HuH-7.5 (cell line): ENCODE measurements around the gene RASGRP1.
A peak's percentile ranks its signal among the peaks of the same experiment; 100 is the strongest.
"Not testable (repeated sequence)": the region's sequence is repeated elsewhere in the genome, so short reads cannot be mapped to it uniquely, and the experiment has no call there.

Experiments used
- DNase-seq: peaks from one replicate; pipeline ENCODE4 v3.0.0; 2011; ENCODE audit warnings: low spot score

RASGRP1 gene

GRCh38 chr15:38564557-38565286 is at the start of gene RASGRP1:
Gene RASGRP1 (minus strand): TSS chr15:38564814. CDS start chr15:38564628, 186 bp downstream.
- DNase-seq, result peak; percentile 50

- DNase-seq, result no peak
Measured at GRCh38 chr15:38613085-38613484, 48.5 kb upstream of the RASGRP1 start.

DNA sequence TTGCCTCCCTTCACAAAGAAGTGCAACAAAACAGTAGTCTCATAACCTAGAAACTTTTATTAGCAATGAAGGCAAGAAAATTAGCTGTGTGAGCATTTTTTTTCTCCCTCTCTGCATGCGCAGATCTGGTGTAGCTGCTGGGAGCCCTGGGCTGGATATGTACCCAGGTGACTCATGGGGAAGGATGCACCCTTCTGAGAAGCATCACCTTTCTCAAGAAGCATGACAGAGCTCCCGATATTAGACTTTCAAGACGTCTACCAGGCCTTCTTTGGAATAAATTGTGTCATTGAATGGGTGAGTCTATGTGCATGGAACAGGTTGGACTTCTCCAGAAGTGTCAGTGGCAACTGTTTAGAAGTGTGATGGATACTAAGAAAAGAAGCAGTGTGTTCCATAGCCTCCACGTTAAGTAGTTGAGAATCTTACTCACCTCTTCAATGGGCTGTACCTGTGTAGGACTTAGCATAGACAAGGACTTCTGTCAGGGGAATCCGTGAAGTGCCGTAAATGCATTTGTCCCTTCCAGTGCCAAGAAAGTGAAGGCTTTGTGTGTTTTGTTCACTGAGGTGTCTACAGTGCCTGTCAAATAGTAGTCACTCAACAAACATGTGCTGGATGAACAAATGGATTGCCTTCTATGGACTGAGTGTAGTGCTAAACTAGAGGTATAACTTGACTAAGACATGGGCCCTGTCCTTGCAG is 47.7 kb upstream of the RASGRP1 start:
- DNase-seq, result no peak

GRCh38 chr15:38611228-38611627 is 46.6 kb upstream of the RASGRP1 start:
- no peak for DNase-seq

DNA sequence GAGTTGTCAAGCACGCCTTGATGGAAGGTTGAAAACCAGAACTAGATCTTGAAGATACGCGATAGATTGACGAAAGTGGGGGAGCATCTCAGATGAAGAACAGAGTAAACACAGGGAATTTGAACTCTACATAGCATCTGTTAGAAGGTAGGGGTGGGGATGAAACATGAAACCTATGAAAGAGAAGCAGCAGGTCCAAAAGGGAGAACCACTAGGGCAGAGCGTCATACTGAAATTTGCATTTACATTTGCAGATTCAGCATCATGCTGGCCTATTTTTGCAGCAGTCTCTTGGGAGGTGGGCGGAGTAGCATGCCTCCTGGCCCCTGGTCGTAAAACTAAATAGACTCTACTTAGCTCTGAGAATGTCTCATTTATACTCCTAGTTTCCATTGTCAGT is 46.1 kb upstream of the RASGRP1 start:
- no peak for DNase-seq

- DNase-seq, result no peak
Measured at GRCh38 chr15:38609097-38609738, 44.6 kb upstream of the RASGRP1 start.

GRCh38 chr15:38608682-38609081 is 44.1 kb upstream of the RASGRP1 start:
- DNase-seq, result no peak

DNA sequence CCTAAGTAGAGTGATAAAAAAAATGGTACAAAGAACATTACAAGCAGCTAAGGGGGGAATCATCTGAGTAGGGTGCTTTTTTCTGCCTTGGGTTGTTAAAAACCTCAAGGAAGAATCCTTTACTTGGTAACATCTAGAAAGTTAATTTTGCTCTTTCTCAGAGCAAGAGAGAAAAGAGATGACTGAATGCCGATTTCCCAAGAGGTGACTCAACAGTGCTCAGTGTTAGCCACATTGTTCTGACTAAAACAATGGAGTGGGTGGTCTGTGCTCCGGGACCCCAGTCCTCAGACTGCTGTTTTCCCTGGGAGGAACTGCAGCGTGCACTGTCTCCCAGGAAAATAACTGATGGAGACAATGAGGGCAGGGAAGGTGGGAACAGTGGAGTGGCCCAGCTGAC is 41.1 kb upstream of the RASGRP1 start:
- DNase-seq, result no peak

DNA sequence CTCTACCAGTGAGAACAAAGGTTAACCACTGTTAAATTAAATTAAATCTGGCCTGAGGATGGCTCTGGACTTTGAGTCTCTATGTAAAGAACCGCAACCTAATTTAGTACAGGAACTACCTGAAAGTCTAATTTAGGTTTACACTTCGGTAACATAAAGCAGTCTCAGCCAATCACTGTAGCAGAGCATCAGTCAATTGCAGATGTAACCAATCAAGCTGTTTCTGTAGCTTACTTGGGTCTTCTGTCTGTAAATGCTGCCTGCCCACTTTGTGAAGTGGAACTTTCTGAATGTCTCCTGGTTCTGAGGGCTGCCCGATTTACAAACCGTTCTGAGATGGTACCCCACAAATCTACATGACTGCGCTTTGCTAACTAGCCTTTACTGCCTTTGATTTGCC is 39.1 kb upstream of the RASGRP1 start:
- no peak for DNase-seq

DNA sequence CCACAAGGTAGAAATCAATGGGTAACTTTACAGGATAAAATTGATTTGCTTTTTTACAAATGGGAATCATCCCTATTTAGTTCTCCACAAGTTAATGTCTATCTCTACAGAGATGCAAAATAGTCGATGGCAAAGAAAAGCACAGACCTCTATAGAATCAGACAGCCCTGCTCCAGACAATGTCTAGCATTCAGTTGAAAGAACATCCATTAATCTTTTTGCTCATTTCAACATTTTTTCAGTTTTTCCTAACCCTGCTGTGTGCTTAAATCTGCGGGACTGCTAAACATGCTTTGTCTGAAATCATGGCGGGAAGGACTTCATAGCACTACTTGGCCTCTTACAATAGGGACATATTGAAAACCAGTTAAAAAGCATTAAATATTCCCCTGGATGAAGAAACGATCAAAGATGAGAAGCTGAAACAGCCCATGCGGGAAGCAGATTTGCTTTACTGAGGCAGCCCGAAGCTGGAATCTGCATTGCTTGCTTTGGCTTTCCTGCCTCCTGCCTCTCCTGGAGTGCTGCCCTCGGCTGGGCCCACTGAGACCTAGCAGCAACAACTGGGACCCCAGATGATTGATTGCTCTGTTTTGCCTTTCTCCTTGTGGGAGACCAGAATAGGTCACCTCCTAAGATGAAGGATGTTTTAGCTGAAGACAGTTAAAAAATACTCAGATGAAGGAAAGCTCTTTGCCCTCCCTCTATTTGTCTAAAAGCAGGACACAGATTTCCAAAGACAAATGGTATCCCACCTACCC is 38.5 kb upstream of the RASGRP1 start:
- DNase-seq, result no peak

- no peak for DNase-seq
Measured at GRCh38 chr15:38600236-38600635, 35.6 kb upstream of the RASGRP1 start.

- no peak for DNase-seq
Measured at GRCh38 chr15:38598749-38599148, 34.1 kb upstream of the RASGRP1 start.

DNA sequence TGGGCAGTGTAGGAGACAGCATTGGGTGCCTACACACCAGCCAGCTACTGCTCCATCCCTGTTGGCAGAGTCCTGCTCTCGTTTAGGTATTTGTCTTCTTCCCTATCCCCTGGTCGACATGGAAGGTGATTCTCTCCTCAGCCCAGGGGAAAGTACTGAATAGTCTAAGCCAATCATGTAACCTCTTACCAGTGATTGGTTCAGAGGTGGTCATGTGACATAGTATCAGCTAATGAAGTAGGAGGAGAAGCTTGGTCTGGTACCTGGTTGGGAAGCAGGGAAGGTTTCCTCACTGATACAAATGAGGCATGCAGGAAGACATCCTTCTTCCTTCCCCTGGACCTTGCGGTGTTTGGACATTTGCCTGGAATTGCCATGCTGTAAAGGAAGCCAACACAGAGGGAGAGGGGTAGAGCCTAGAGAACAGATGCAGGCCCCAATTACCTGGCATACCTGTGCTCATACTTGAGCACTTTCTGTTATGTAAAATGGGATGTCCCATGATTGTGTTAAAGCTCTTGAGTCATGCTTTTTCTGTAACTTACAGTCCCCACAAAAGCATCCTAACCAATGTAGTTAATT is 32.7 kb upstream of the RASGRP1 start:
- DNase-seq, result no peak

DNA sequence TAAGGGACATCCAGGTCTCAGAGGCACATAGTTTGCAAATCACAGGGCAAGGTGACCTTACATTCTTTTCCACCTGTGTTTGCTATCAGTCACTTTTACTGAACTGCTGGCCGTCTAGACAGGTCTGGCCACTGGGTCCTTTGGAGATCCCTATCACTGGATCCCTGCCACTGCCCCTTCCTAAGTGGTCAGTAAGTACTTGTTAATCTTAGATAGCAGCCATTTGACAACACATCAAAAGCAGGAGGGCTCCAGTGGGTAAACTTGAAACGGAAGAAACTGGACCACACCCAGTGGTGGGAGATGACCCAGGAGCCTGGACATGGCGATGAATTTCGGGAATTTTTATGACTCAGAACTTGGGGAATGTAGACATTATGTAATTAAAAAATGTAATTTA is 28.9 kb upstream of the RASGRP1 start:
- no peak for DNase-seq

DNA sequence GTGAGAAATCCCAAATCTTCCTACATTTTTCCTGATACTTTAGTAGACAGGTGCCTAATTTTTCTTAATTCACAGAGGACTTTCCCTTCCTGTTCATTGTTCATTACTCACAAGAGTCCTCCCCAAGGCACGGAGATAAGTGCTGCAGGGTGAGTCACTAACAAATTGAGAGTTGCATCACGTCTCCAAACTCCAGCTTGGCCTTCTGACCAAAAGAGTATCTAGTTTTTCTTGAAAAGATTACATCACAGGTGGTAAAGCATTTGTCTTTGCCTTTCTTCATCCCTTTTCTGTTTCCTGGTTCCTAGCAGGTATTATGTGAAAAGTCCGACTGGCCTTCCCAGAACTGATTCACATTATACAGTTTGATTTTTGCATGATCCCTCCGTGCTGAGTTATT is 24.9 kb upstream of the RASGRP1 start:
- DNase-seq, result no peak

- DNase-seq, result no peak
Measured at GRCh38 chr15:38588672-38589071, 24.1 kb upstream of the RASGRP1 start.

GRCh38 chr15:38587214-38587613 is 22.6 kb upstream of the RASGRP1 start:
- DNase-seq, result no peak

DNA sequence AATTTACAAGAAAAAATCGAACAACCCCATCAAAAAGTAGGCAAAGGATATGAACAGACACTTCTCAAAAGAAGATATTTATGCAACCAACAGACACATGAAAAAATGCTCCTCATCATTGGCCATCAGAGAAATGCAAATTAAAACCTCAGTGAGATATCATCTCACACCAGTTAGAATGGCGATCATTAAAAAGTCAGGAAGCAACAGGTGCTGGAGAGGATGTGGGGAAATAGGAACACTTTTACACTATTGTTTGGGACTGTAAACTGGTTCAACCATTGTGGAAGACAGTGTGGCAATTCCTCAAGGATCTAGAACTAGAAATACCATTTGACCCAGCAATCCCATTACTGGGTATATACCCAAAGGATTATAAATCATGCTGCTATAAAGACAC is 21.4 kb upstream of the RASGRP1 start:
- DNase-seq, result not testable (repeated sequence)

- no peak for DNase-seq
Measured at GRCh38 chr15:38578626-38579025, 14.0 kb upstream of the RASGRP1 start.

DNA sequence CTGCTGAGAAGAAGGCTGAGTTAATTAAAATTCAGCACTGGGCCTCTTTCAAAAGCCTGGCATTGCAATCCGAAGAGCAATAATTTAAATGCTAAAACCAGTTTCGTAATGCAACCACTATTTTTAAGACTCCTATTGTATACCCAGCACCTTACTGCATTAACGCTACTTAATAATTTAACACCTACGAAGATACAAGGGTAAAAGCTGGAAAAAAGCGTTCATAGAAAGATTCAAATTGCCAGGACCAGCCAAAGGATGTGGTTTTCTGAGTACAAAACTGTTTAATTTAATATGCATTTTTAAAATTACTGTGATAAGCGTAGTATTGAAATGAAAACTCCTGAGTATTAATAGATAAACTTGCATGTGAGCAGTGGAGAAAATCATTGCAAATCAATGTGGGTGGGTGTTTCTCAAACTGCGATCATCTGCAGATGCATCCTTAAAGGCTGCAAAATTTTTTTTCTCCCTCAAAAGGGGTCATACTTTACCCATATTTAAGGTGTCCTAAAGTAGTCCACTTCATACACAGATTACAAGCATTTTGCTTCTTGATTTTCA is 12.9 kb upstream of the RASGRP1 start:
- DNase-seq, result no peak

DNA sequence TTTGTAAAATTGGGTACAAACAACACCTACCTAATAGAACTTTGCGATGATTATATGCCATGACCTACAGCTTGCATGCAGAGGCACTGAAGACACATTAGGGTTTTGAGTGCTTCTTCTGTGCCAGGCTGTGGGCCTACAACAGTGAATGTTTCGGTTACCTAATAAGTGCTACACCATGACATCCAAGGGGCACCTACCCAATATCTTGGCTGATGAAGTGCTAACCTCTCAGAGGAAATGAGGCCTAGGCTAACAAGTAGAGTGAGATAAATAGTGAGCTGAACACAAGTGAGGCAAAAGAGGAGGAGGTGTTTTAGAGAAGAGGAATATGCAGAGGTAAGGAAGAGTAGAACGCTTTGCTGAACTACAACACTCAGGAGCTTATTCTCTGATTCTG is 12.2 kb upstream of the RASGRP1 start:
- DNase-seq, result no peak

GRCh38 chr15:38576261-38576660 is 11.6 kb upstream of the RASGRP1 start:
- DNase-seq, result no peak
